Measurements from ENCODE around the gene EDC4.

The EDC4 gene

DNA sequence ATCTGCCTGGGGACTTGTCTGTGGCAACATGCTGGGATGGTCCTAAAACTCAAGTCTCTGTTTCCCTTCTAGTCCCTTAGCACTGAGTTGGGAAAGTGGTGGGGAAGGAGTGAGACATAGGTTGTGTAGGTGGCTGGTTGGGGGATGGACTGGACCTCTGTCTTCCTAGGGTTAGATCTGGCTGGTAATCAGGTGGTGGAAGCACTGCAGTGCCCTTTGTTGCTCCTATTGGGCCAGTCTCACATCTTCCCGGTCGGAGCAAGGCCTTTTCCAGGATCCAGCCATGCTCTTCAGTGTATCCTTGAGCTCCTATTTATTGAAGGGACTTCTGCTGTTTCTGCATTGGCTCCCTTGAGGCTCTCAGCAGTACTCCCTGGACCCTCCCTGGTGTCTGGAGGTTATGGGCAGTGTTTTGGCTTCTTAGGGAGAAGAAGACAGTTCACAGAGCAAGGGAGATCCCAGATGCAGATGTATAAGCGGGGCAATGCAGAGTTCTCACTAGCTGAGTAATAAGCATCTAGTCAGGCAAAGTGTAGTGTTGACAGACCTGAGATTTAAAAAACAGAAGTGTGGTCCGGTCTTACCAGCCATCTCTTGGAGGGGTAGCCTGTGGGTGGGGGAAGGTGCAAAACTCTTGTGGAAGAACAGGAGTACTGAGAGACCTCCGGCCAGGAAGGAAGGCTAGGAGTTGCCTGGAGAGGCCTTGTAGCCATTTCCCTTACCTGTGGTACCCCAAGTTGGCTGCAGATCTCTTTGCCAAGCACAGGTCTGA lies 27.4 kb upstream of the EDC4 start:
- TF ChIP-seq TAF1 (IDR thresholded peaks at IDR 0.05; ENCODE audit: borderline replicate concordance, insufficient read depth, low read length) (no peak), POLR2AphosphoS5 (IDR thresholded peaks at IDR 0.05; ENCODE audit: low read depth, low read length) (no peak), SIN3A (IDR thresholded peaks at IDR 0.05; ENCODE audit: borderline replicate concordance, insufficient read depth, low read length) (no peak)

DNA sequence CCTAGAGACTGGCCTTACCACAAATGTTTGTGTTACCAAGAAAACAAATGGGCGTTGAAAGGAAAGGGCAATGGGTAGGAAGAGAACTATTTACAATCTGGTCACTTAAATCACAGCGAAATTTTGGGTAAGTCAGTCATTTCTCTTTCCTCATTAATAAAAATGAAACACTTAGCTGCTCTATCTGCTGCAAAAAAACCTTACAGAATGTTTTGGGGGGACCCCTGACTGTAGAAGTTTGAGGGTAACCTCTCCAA lies 26.9 kb upstream of the EDC4 start:
- no peak for TF ChIP-seq FOXP2 (optimal IDR thresholded peaks at IDR 0.05; ENCODE audit: borderline replicate concordance, extremely low read depth, extremely low read length, insufficient read depth)
- TF ChIP-seq TAF1 (IDR thresholded peaks at IDR 0.05; ENCODE audit: borderline replicate concordance, insufficient read depth, low read length) = no peak
- TF ChIP-seq, protein P1, sequence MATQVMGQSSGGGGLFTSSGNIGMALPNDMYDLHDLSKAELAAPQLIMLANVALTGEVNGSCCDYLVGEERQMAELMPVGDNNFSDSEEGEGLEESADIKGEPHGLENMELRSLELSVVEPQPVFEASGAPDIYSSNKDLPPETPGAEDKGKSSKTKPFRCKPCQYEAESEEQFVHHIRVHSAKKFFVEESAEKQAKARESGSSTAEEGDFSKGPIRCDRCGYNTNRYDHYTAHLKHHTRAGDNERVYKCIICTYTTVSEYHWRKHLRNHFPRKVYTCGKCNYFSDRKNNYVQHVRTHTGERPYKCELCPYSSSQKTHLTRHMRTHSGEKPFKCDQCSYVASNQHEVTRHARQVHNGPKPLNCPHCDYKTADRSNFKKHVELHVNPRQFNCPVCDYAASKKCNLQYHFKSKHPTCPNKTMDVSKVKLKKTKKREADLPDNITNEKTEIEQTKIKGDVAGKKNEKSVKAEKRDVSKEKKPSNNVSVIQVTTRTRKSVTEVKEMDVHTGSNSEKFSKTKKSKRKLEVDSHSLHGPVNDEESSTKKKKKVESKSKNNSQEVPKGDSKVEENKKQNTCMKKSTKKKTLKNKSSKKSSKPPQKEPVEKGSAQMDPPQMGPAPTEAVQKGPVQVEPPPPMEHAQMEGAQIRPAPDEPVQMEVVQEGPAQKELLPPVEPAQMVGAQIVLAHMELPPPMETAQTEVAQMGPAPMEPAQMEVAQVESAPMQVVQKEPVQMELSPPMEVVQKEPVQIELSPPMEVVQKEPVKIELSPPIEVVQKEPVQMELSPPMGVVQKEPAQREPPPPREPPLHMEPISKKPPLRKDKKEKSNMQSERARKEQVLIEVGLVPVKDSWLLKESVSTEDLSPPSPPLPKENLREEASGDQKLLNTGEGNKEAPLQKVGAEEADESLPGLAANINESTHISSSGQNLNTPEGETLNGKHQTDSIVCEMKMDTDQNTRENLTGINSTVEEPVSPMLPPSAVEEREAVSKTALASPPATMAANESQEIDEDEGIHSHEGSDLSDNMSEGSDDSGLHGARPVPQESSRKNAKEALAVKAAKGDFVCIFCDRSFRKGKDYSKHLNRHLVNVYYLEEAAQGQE (IDR thresholded peaks at IDR 0.05; ENCODE audit: insufficient read depth in 1 of 2, low read depth in 2 of 2, low read length in 2 of 2) = no peak

DNA sequence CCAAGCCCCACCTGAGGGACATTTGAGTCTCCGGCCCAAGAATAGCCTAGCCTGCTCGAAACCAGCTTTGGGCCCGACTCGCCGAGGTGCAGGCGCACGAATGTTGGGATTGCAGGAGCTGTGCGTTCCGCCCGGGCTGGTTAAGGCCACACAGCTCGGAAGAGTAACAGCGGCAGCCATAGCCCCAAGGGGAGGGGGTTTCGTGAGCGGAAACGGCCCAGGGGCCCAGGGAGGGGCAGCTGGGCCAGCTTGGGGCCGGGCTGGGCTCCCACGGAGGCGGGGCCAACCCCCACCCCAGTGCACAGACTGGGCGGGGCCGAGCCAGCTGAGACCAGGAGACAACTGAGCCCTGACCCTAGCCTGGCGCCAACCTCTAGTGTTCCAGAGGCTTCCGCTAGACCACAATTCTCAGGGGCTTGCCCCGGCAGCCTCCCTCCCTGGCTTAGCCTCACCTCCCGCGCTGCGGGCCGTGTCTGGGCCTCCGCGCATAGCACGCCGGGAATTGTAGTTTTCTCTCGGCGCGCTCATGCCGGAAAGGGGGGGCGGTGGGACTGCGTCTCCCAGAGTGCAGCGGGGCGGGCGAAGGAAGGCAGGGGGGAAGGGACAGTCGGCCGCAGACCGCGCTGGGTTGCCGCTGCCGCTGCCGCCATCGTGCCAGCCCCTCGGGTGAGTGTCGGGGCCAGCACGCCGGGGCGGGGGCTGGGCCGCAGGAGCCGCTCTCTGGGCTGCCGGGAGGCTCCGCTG lies 26.4 kb upstream of the EDC4 start, which contains the start of gene NUTF2:
TSS of gene NUTF2 (plus strand) at position 614 of the 744 bp plus-strand sequence. CDS start 18,198 bp downstream, outside the sequence.
- TF ChIP-seq POLR2AphosphoS5 (IDR thresholded peaks at IDR 0.05; ENCODE audit: low read depth, low read length) (peak; percentile 58), TAF1 (IDR thresholded peaks at IDR 0.05; ENCODE audit: borderline replicate concordance, insufficient read depth, low read length) (0 out of 2 replicates have a peak, but pooled peaks have one; percentile 34), FOXP2 (optimal IDR thresholded peaks at IDR 0.05; ENCODE audit: borderline replicate concordance, extremely low read depth, extremely low read length, insufficient read depth) (peak; percentile 35), SIN3A (IDR thresholded peaks at IDR 0.05; ENCODE audit: borderline replicate concordance, insufficient read depth, low read length) (peak; percentile 28; the same call in 1 of the 2 replicates)
- TF ChIP-seq, protein P1 (IDR thresholded peaks at IDR 0.05; ENCODE audit: insufficient read depth in 1 of 2, low read depth in 2 of 2, low read length in 2 of 2) = no peak

DNA sequence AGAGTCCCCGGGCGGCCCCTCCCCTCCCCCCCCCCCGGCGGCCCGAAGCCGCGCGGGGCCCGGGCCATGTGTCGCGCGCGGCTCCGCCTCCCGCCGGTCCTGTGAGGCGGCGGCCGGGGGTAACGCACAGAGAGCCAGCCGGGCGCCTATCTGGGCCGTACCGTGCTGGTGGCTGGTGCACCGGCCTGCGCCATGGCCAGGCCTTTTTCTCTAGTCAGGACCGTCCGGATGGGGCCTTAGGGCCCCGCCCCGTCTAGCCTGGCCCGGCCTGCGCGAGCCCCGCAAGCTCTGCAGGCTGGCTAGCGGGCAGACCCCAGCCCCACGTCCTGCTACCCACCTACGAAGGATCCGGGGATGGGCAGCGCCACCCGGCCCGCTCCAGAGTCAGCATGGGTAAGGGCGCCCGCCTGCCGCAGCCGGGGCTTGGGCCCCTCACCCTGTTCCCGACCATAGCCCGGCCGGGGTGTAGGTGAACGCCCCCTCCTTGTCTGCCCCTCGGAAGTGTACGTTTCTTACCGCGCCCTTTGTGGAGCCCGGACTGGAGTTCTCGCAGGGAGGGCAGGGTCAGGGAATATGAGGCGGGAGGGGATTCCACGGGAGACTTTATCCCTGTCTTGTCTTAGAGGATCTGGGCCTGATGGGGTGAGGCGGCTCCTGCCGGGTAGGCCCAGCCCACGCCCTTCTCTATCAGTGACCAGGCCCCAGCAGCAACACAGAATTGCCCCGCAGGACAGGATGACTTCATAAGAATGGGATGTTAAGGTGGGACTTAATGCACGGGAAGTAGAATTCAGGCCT lies 25.6 kb upstream of the EDC4 start, which contains the start of gene CENPT:
TSS of gene CENPT (minus strand) at position 630 of the 798 bp plus-strand sequence. CDS start 13,834 bp downstream, outside the sequence.
- TF ChIP-seq POLR2AphosphoS5 (IDR thresholded peaks at IDR 0.05; ENCODE audit: low read depth, low read length) (no peak), FOXP2 (optimal IDR thresholded peaks at IDR 0.05; ENCODE audit: borderline replicate concordance, extremely low read depth, extremely low read length, insufficient read depth) (no peak), TAF1 (IDR thresholded peaks at IDR 0.05; ENCODE audit: borderline replicate concordance, insufficient read depth, low read length) (no peak), SIN3A (IDR thresholded peaks at IDR 0.05; ENCODE audit: borderline replicate concordance, insufficient read depth, low read length) (peak; percentile 15; the same call in 1 of the 2 replicates)
- TF ChIP-seq, protein P1 (IDR thresholded peaks at IDR 0.05; ENCODE audit: insufficient read depth in 1 of 2, low read depth in 2 of 2, low read length in 2 of 2) = no peak

DNA sequence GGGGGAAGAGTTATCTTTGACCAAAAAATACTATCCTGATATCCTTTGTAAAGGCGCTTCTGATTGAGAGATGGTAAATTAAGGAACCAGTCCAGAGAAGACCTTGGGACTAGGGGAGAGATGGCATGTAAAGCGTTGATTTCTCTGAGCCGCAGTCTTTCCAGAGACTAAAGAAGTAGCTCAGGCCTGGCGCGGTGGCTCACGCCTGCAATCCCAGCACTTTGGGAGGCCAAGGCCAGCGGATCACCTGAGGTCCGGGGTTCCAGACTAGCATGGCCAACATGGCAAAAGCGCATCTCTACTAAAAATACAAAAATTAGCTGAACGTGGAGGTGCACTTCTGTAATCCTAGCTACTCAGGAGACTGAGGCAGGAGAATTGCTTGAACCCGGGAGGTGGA lies 24.7 kb upstream of the EDC4 start:
- no peak for TF ChIP-seq FOXP2 (optimal IDR thresholded peaks at IDR 0.05; ENCODE audit: borderline replicate concordance, extremely low read depth, extremely low read length, insufficient read depth)
